NCI-H345 (cell line): Measurements from ENCODE around the gene FCER2.
A peak's percentile ranks its signal among the peaks of the same experiment; 100 is the strongest.

Experiments used
- DNase-seq: peaks from one replicate; lab custom pipeline; 2025; lab: John Stamatoyannopoulos, UW

FCER2 gene

GRCh38 chr19:7676854-7677253, 25.1 kb downstream of the FCER2 start, which contains the start of gene MCEMP1:
MCEMP1 (plus strand) TSS chr19:7677090; CDS start chr19:7677121, 31 bp downstream.
- no peak for DNase-seq

- DNase-seq, result no peak
Observed at GRCh38 chr19:7676376-7676775, 25.6 kb downstream of the FCER2 start.

GRCh38 chr19:7674010-7675005, 27.6 kb downstream of the FCER2 start:
- no peak for DNase-seq

GRCh38 chr19:7672522-7672921, 29.4 kb downstream of the FCER2 start:
- DNase-seq, result no peak

DNA sequence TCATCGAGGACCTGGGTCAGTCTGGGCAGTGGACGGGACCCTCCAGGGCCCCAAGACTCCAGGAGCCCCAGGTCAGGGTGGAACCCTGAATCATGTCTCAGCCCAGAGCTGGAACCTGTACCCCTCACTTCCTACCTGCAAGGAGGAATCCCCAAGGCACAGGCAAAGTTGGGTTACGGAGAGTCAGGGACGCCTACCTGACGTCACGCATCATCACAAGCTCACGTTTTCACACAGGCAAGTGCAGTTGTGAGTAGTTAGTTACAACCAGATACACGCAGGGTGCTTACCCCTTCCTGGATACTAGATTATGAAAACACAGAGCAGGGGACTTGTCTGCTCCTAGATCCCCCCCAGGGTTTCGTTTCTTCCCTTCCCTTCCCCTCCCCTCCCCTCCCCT, 31.1 kb downstream of the FCER2 start:
- no peak for DNase-seq

- DNase-seq, result no peak
Observed at GRCh38 chr19:7670150-7670783, 31.7 kb downstream of the FCER2 start.

DNA sequence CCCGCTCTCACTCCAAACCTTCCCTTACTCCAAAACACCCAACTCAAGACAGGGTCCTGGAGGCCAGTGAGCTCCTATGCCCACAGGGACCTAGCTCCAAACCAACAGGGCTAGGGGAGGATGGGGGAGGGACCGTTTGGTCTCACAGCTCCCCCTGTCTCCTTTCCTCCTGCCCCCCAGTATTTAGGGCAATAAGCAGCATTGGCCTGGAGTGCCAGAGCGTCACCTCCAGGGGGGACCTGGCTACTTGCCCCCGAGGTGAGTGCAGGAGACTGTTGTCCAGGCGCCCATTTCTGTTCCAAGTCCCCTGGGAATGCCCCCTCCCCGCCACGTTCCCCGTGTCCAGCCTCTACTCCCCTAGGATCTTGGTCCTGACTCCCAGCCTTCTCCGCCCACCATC, 32.3 kb downstream of the FCER2 start:
- no peak for DNase-seq

DNA sequence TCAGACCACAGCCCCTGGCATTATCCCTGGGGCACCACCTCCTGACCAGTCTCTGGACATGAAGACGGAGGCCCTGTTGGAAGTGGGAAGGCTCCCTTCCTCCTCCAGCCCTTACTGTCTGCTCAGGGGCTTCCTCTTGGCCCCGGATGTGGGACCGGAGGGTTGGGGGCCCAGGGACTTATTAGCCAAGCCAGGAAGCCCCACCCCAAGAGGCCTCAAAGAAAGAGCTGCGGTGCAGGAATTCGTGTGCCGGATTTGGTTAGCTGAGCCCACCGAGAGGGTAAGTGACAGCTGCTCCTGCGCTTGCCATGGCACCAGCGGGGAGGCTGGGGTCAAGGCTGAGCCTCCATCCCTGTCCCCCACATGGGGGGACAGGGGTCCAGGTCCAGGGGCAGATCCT, 33.1 kb downstream of the FCER2 start, which contains the start of gene RETN:
RETN (plus strand) TSS at position 208 of the 400 bp plus-strand sequence. CDS start 278 bp downstream, outside the sequence.
- DNase-seq, result no peak

- DNase-seq, result no peak
Observed at GRCh38 chr19:7665076-7665475, 36.9 kb downstream of the FCER2 start.

DNA sequence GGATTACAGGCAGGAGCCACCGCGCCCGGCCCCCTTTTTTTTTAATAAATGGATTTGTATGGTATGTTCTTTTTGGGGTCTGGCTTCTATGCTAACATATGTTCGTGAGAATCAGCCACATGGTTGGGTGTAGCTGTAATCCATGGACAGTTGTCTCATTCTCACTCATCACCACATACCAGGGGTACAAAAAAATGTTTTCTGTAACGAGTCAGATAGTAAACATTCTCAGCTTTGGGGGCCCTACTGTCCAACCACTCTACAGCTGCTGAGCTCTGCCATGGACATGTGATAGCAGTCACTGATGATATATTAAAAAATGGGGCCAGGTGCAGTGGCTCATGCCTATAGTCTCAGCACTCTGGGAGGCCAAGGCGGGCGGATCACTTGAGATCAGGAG, 38.2 kb downstream of the FCER2 start:
- DNase-seq, result no peak

DNA sequence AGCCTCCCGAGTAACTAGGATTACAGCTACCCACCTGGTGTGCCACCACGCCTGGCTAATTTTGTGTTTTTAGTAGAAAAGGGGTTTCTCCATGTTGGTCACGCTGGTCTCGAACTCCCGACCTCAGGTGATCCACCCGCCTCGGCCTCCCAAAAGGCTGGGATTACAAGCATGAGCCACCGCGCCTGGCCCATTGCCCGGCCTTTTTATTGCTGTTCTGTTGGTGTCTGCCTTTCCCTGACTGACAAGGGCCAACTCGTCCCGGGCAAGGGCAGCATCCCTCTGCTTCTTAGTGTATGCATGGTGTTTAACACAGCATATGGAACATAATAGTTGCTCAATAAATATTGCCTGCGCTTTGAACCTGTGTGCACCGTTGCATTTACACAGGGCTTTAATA, 39.3 kb downstream of the FCER2 start:
- no peak for DNase-seq

- no peak for DNase-seq
Observed at GRCh38 chr19:7661744-7662538, 40.0 kb downstream of the FCER2 start.

GRCh38 chr19:7658219-7658686, 43.7 kb downstream of the FCER2 start:
- no peak for DNase-seq

DNA sequence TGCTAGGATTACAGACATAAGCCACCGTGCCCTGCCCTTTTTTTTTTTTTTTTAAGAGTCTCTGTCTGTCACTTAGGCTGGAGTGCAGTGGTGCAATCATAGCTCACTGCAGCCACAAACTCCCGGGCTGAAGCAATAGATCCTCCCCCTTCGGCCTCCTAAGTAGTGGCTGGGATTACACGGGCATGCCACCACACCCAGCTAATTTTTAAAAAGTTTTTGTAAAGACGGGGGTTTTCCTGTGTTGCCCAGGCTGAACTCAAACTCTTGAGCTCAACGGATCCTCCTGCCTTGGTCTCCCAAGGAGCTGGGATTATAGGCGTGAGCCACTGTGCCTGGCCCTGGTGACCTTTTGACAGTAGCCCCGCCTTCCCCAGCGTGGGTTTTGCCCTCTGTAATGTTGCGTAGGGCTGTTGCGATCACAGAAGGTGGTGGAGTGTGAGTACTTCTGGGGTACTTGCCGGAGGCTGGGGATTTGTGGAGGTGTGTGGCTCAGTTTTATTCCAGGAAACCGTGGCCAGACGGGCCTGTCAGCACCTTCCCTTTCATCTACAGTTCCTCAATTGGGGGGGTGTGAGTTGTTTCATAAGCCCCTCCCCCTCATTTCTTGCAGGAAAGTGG, 44.7 kb downstream of the FCER2 start:
- DNase-seq, result no peak

GRCh38 chr19:7655581-7655980, 46.4 kb downstream of the FCER2 start:
- no peak for DNase-seq

DNA sequence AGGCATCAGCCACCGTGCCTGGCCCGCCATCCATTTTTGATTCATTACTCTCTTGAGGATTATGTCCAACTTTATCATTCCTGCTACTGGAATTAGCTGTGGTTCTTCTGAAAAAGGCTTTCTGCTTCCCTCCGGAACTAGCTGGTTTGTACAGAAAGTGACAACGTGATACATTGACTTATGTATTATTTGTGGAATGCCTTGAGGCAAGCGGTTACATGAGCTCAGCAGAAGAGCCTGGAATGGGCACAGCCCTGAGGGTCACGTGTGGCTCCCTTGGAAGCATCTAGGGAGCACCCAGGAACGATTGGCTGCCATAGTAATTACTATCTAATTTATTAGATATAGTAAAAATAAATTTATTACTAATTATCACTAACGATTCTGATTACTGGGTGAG, 47.5 kb downstream of the FCER2 start:
- DNase-seq, result no peak

- DNase-seq, result peak; percentile 72
Observed at GRCh38 chr19:7652061-7652641, 49.8 kb downstream of the FCER2 start.

GRCh38 chr19:7650148-7650547, 51.8 kb downstream of the FCER2 start:
- no peak for DNase-seq

- no peak for DNase-seq
Observed at GRCh38 chr19:7648265-7649014, 53.5 kb downstream of the FCER2 start.

- DNase-seq, result no peak
Observed at GRCh38 chr19:7647156-7647555, 54.8 kb downstream of the FCER2 start.

GRCh38 chr19:7646426-7646700, 55.6 kb downstream of the FCER2 start:
- DNase-seq, result no peak
